H9 (cell line): ENCODE results near the gene GAS6. TPM values are rescaled to one million over a fixed set of nuclear protein-coding genes. Genes with fewer than 3 reads are reported as not detected.

Source experiments
- DNase-seq: peaks from one replicate; pipeline ENCODE4 v3.0.0-alpha.2; 2017
- H2AFZ ChIP-seq: one replicate; pipeline ENCODE4 v1.6.1; 2013; ENCODE audit warnings: mild to moderate bottlenecking, low read length, control low read depth, moderate library complexity
- H2AK5ac ChIP-seq: 2 replicates; pipeline ENCODE4 v1.6.1; 2013; ENCODE audit warnings: low read length, control low read depth, mixed read lengths; ENCODE audit not compliant: insufficient read length
- H2BK120ac ChIP-seq: one replicate; pipeline ENCODE4 v1.6.1; 2013; ENCODE audit warnings: low read depth, mild to moderate bottlenecking, low read length, control low read depth, inconsistent platforms; ENCODE audit not compliant: poor library complexity, severe bottlenecking
- H2BK12ac ChIP-seq: 2 replicates; pipeline ENCODE4 v1.6.1; 2013; ENCODE audit warnings: low read length, control low read depth, mixed read lengths, low read depth; ENCODE audit not compliant: insufficient read length
- H2BK15ac ChIP-seq: 2 replicates; pipeline ENCODE4 v1.6.1; 2013; ENCODE audit warnings: low read depth, low read length, control low read depth
- H2BK20ac ChIP-seq: one replicate; pipeline ENCODE4 v1.6.1; 2013; ENCODE audit warnings: low read depth, mild to moderate bottlenecking, low read length, control low read depth, inconsistent platforms; ENCODE audit not compliant: poor library complexity, severe bottlenecking
- H2BK5ac ChIP-seq: 2 replicates; pipeline ENCODE4 v1.6.1; 2013; ENCODE audit warnings: low read length, control low read depth, mixed read lengths; ENCODE audit not compliant: insufficient read length
- H3K14ac ChIP-seq: 2 replicates; pipeline ENCODE4 v1.6.1; 2013; ENCODE audit warnings: low read length, control low read depth; ENCODE audit not compliant: insufficient read depth
- H3K18ac ChIP-seq: 2 replicates; pipeline ENCODE4 v1.6.1; 2013; ENCODE audit warnings: low read depth, mild to moderate bottlenecking, mixed read lengths, low read length, control low read depth; ENCODE audit not compliant: insufficient read length
- H3K23ac ChIP-seq: 2 replicates; pipeline ENCODE4 v1.6.1; 2013; ENCODE audit warnings: low read length, control low read depth, mixed read lengths, low read depth; ENCODE audit not compliant: insufficient read length
- H3K23me2 ChIP-seq: 2 replicates; pipeline ENCODE4 v1.6.1; 2013; ENCODE audit warnings: low read depth, mild to moderate bottlenecking, mixed read lengths, low read length, control low read depth; ENCODE audit not compliant: insufficient read length, poor library complexity, severe bottlenecking
- H3K27ac ChIP-seq: 2 replicates; pipeline ENCODE4 v1.5.1; 2013; ENCODE audit warnings: low read length, control low read depth, mixed read lengths, low read depth; ENCODE audit not compliant: insufficient read length
- H3K27me3 ChIP-seq: 2 replicates; pipeline ENCODE4 v1.6.1; 2013; ENCODE audit warnings: low read length, control low read depth, inconsistent platforms; ENCODE audit not compliant: insufficient read depth
- H3K4ac ChIP-seq: 2 replicates; pipeline ENCODE4 v1.6.1; 2013; ENCODE audit warnings: low read depth, mild to moderate bottlenecking, control low read depth, inconsistent platforms, low read length, moderate library complexity
- H3K4me1 ChIP-seq: 2 replicates; pipeline ENCODE4 v1.6.1; 2013; ENCODE audit warnings: low read length, control low read depth, inconsistent platforms; ENCODE audit not compliant: insufficient read depth
- H3K4me2 ChIP-seq: 2 replicates; pipeline ENCODE4 v1.6.1; 2013; ENCODE audit warnings: low read length, control low read depth, mixed read lengths; ENCODE audit not compliant: insufficient read length, insufficient read depth
- H3K56ac ChIP-seq: 2 replicates; pipeline ENCODE4 v1.6.1; 2013; ENCODE audit warnings: low read depth, mild to moderate bottlenecking, mixed read lengths, low read length, control low read depth; ENCODE audit not compliant: insufficient read length
- H3K79me1 ChIP-seq: 2 replicates; pipeline ENCODE4 v1.6.1; 2013; ENCODE audit warnings: low read depth, mild to moderate bottlenecking, moderate library complexity, low read length, control low read depth, inconsistent platforms; ENCODE audit not compliant: insufficient read depth, poor library complexity, severe bottlenecking
- H3K79me2 ChIP-seq: 2 replicates; pipeline ENCODE4 v1.6.1; 2013; ENCODE audit warnings: low read length, control low read depth, inconsistent platforms; ENCODE audit not compliant: insufficient read depth
- H3K9ac ChIP-seq: 2 replicates; pipeline ENCODE4 v1.6.1; 2013; ENCODE audit warnings: low read length, control low read depth, mixed read lengths; ENCODE audit not compliant: insufficient read length; ENCODE audit errors: extremely low read depth
- H3K9me3 ChIP-seq: one replicate; pipeline ENCODE4 v1.6.1; 2013; ENCODE audit warnings: low read depth, low read length, inconsistent platforms; ENCODE audit not compliant: control insufficient read depth
- H3T11ph ChIP-seq: one replicate; pipeline ENCODE4 v1.6.1; 2013; ENCODE audit warnings: mild to moderate bottlenecking, low read length, control low read depth, inconsistent platforms
- H4K20me1 ChIP-seq: one replicate; pipeline ENCODE4 v1.6.1; 2013; ENCODE audit not compliant: control insufficient read depth, insufficient read length, insufficient read depth
- H4K5ac ChIP-seq: 2 replicates; pipeline ENCODE4 v1.6.1; 2013; ENCODE audit warnings: low read depth, mild to moderate bottlenecking, mixed read lengths, low read length, control low read depth; ENCODE audit not compliant: insufficient read length
- H4K8ac ChIP-seq: replicated peaks from 2 replicates; pipeline ENCODE4 v1.6.1; 2013; ENCODE audit warnings: low read length, control low read depth, mixed read lengths, low read depth; ENCODE audit not compliant: insufficient read length
- H4K91ac ChIP-seq: 2 replicates; pipeline ENCODE4 v1.6.1; 2013; ENCODE audit warnings: low read depth, mild to moderate bottlenecking, moderate library complexity, mixed read lengths, low read length, control low read depth; ENCODE audit not compliant: insufficient read length
- H3K27ac Mint-ChIP-seq, 3 experiments: 2 replicates in 2 of 3; 3 replicates in 1 of 3; pipeline ENCODE4 v1.8.0; 2020 to 2021; ENCODE audit warnings: mixed read lengths in 3 of 3, mild to moderate bottlenecking in 1 of 3, moderate library complexity in 1 of 3
- H3K27me3 Mint-ChIP-seq: 2 replicates; pipeline ENCODE4 v1.8.0; 2021; ENCODE audit warnings: low read depth, mild to moderate bottlenecking, moderate library complexity, mixed read lengths
- H3K36me3 Mint-ChIP-seq, 3 experiments: 2 replicates in 2 of 3; 3 replicates in 1 of 3; pipeline ENCODE4 v1.8.0; 2020 to 2021; ENCODE audit warnings: low read depth in 3 of 3, mixed read lengths in 3 of 3; ENCODE audit not compliant: insufficient read depth in 1 of 3
- H3K4me1 Mint-ChIP-seq, 2 experiments: 2 replicates each; pipeline ENCODE4 v1.8.0; 2020; ENCODE audit warnings: mixed read lengths in 2 of 2
- H3K4me3 Mint-ChIP-seq, 2 experiments: 2 replicates in 1 of 2; 3 replicates in 1 of 2; pipeline ENCODE4 v1.8.0; 2020 to 2021; ENCODE audit warnings: mild to moderate bottlenecking in 2 of 2, mixed read lengths in 2 of 2, moderate library complexity in 1 of 2
- H3K9me3 Mint-ChIP-seq, 2 experiments: 2 replicates in 1 of 2; 3 replicates in 1 of 2; pipeline ENCODE4 v1.8.0; 2020; ENCODE audit warnings: mild to moderate bottlenecking in 2 of 2, mixed read lengths in 2 of 2, moderate library complexity in 1 of 2
- CTCF ChIP-seq: fragments of 200-600 bp; sonication (generic); conservative IDR thresholded peaks from 3 replicates; pipeline ENCODE4 v1.8.0; 2021; ENCODE audit warnings: antibody characterized with exemption, mild to moderate bottlenecking
- WGBS: extraction: QIAGEN DNeasy Blood & Tissue Kit; methylation state at CpG from one replicate; pipeline ENCODE4 v1.1.7; 2013; ENCODE audit warnings: missing lambda C conversion rate, low lambda C conversion rate, mixed read lengths; ENCODE audit not compliant: insufficient read length; ENCODE audit errors: extremely low coverage; 5-methylcytosine and 5-hydroxymethylcytosine counted together
- total RNA-seq: library from RNA; stranded (reverse); gene quantifications from 2 replicates; pipeline ENCODE4 v1.2.1, GENCODE V29; 2021

Gene GAS6
- total RNA-seq, 1 experiment from 2014 or later = 20.5 TPM

GRCh38 chr13:113840541-113841352, 23.1 kb downstream of the GAS6 start:
- no peak overlapping the region for H4K8ac ChIP-seq
- Mint-ChIP-seq H3K27ac (0 out of 7 replicates have a peak overlapping the region, but pooled peaks of 1 of the 3 experiments have one; percentile 10), H3K4me1 (peaks cover 13 to 19% of the 10 kb centered on the region in 2 experiments), H3K36me3 (peaks cover 0 to 25% (median 6%) of the 10 kb centered on the region in 3 experiments; a peak in 4 of 7 replicates), H3K9me3 (no peaks in the 10 kb centered on the region), H3K27me3 (no peaks in the 10 kb centered on the region), H3K4me3 (no peak overlapping the region)
- no peak for TF ChIP-seq CTCF
- H2BK5ac ChIP-seq = no peak overlapping the region
- H3T11ph ChIP-seq = no peak overlapping the region
- H4K5ac ChIP-seq = no peak overlapping the region
- H2AFZ ChIP-seq = no peak overlapping the region
- H3K9me3 ChIP-seq = no peaks in the 10 kb centered on the region
- H3K27me3 ChIP-seq = no peaks in the 10 kb centered on the region
- H3K27ac ChIP-seq = no peak overlapping the region
- no CpG with 5 or more reads among the region's 35 CpGs for WGBS
- H3K4me2 ChIP-seq = no peak overlapping the region
- no peak overlapping the region for H2BK12ac ChIP-seq
- H2BK120ac ChIP-seq = no peak overlapping the region
- H3K9ac ChIP-seq = no peak overlapping the region
- no peak overlapping the region for H3K4ac ChIP-seq
- DNase-seq = no peak
- H3K23ac ChIP-seq = no peak overlapping the region
- no peak overlapping the region for H2AK5ac ChIP-seq
- H3K56ac ChIP-seq = no peak overlapping the region
- H3K79me1 ChIP-seq = no peaks in the 10 kb centered on the region
- no peaks in the 10 kb centered on the region for H3K4me1 ChIP-seq
- H4K20me1 ChIP-seq = no peaks in the 10 kb centered on the region
- H2BK15ac ChIP-seq = no peak overlapping the region
- no peak overlapping the region; the same call in 1 of the 2 replicates for H3K14ac ChIP-seq
- H2BK20ac ChIP-seq = no peak overlapping the region
- H4K91ac ChIP-seq = no peak overlapping the region
- H3K79me2 ChIP-seq = no peaks in the 10 kb centered on the region
- no peaks in the 10 kb centered on the region for H3K23me2 ChIP-seq
- no peak overlapping the region for H3K18ac ChIP-seq
